Measurements from ENCODE around the gene ASCC2.

GRCh38 chr22:29813563-29813962 is 24.5 kb downstream of the ASCC2 start:
- no peak for TF ChIP-seq CTCF (IDR thresholded peaks at IDR 0.05)
- no peak for TF ChIP-seq POLR2AphosphoS5 (IDR thresholded peaks at IDR 0.05)
- no peak for TF ChIP-seq EP300 (IDR thresholded peaks at IDR 0.05)

Data from esophagus muscularis mucosa (tissue), 4 donors.